ENCODE data around the gene LRBA.

Gene LRBA

DNA sequence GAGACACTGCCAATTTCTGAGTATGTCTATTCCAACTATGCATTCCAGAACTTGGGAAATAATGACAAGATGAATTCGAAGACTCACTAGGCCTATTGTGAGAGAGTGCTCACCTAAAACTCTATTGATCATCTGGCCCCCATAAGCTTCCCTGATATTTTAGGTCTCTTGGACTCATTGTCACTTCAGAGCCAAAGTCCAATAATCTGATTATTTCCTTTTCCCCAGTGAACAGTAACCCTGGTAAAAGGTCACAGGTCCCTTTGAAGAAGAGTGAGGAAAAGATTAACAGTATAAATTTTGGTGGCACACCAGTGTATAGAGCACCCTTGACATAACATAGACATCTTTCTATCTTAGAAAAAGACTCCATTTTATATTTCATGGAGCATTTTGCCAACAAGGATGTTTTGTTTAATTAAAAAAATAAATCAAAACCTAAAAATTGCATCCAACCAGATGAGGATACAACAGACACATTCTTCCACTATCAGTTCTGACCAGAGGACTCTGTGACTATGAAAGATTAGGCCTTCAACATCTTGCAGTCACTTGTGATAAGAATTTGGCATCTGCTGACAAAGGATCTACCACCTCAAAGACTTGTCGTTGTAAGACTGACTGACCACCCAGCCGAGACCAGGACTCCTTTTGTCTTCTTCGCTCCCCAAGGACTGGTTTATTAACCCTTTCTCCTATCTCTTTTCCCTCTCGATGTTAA lies 241.2 kb downstream of the LRBA start:
- Histone ChIP-seq H3K27me3 (ENCODE audit: control insufficient read depth in 1 of 2, insufficient read depth in 1 of 2, low read length in 2 of 2) (no peaks in the 10 kb centered on the region), H3K79me1 (replicated peaks; ENCODE audit: low read length, poor library complexity, severe bottlenecking) (no peaks in the 10 kb centered on the region), H2BK15ac (ENCODE audit: low read depth, poor library complexity, severe bottlenecking) (no peak overlapping the region), H3K23ac (ENCODE audit: low read length in 2 of 2) (no peak overlapping the region), H3K9me3 (ENCODE audit: control insufficient read depth, low read length) (no peaks in the 10 kb centered on the region), H3K36me3 (ENCODE audit: control insufficient read depth in 1 of 2, insufficient read depth in 2 of 2, low read depth in 1 of 2, low read length in 2 of 2) (peaks cover 0 to 3% of the 10 kb centered on the region in 2 experiments), H2BK12ac (ENCODE audit: low read length in 2 of 2) (no peak overlapping the region), H3K27ac (ENCODE audit: low read length, poor library complexity, severe bottlenecking) (no peak overlapping the region), H3K4ac (ENCODE audit: low read depth in 1 of 2, low read length in 2 of 2) (no peak overlapping the region), H2AFZ (ENCODE audit: low read depth, low read length) (no peak overlapping the region), H3K9ac (ENCODE audit: low read length) (no peak overlapping the region), H2BK5ac (ENCODE audit: low read depth, low read length, poor library complexity, severe bottlenecking) (no peak overlapping the region), H3K18ac (ENCODE audit: low read depth in 1 of 2, low read length in 2 of 2) (no peak overlapping the region), H3K4me2 (ENCODE audit: low read length, poor library complexity, severe bottlenecking) (no peak overlapping the region), H4K8ac (ENCODE audit: low read length) (no peak overlapping the region), H3K4me3 (ENCODE audit: insufficient read depth in 1 of 2, low read depth in 1 of 2, low read length in 2 of 2) (no peak overlapping the region), H2AK5ac (ENCODE audit: low read length, severe bottlenecking) (no peak overlapping the region), H3K4me1 (ENCODE audit: control insufficient read depth, insufficient read depth, low read depth, low read length) (no peaks in the 10 kb centered on the region), H2BK120ac (ENCODE audit: low read depth, low read length) (no peak overlapping the region), H4K91ac (ENCODE audit: low read length) (no peak overlapping the region), H3K14ac (ENCODE audit: low read length in 2 of 2) (no peak overlapping the region)
- DNase-seq: no peak
- 60% methylated on average over 2 of the region's 5 CpGs for WGBS

DNA sequence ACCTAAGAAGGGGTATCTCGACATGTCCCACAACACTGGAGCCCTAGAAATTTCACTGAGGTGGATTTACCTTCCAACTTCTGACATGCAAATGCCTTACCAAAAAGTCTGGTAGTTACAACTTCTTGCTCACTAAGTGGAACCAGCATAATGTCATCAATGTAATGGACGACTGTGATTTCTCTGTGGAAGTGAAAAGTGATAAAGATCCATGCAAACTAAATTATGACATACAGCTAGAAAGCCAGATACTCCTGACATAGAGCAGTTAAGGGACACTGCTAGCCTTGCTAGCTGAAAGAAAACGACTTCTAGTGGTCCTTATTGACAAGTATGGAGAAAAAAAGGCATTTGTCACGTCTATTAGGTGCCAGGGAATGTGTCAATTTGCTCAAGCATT lies 242.1 kb downstream of the LRBA start:
- Histone ChIP-seq H2BK15ac (ENCODE audit: low read depth, poor library complexity, severe bottlenecking) (no peak overlapping the region), H2AK5ac (ENCODE audit: low read length, severe bottlenecking) (no peak overlapping the region), H3K9ac (ENCODE audit: low read length) (no peak overlapping the region), H3K27me3 (ENCODE audit: control insufficient read depth in 1 of 2, insufficient read depth in 1 of 2, low read length in 2 of 2) (no peaks in the 10 kb centered on the region), H3K18ac (ENCODE audit: low read depth in 1 of 2, low read length in 2 of 2) (no peak overlapping the region), H3K23ac (ENCODE audit: low read length in 2 of 2) (no peak overlapping the region), H3K27ac (ENCODE audit: low read length, poor library complexity, severe bottlenecking) (no peak overlapping the region), H4K8ac (ENCODE audit: low read length) (no peak overlapping the region), H3K4me2 (ENCODE audit: low read length, poor library complexity, severe bottlenecking) (no peak overlapping the region), H3K4ac (ENCODE audit: low read depth in 1 of 2, low read length in 2 of 2) (no peak overlapping the region), H2BK5ac (ENCODE audit: low read depth, low read length, poor library complexity, severe bottlenecking) (no peak overlapping the region), H3K36me3 (ENCODE audit: control insufficient read depth in 1 of 2, insufficient read depth in 2 of 2, low read depth in 1 of 2, low read length in 2 of 2) (peaks cover 0 to 3% of the 10 kb centered on the region in 2 experiments), H2AFZ (ENCODE audit: low read depth, low read length) (no peak overlapping the region), H3K4me3 (ENCODE audit: insufficient read depth in 1 of 2, low read depth in 1 of 2, low read length in 2 of 2) (no peak overlapping the region), H3K79me1 (replicated peaks; ENCODE audit: low read length, poor library complexity, severe bottlenecking) (no peaks in the 10 kb centered on the region), H3K9me3 (ENCODE audit: control insufficient read depth, low read length) (no peaks in the 10 kb centered on the region), H3K4me1 (ENCODE audit: control insufficient read depth, insufficient read depth, low read depth, low read length) (peaks cover 1% of the 10 kb centered on the region), H2BK12ac (ENCODE audit: low read length in 2 of 2) (no peak overlapping the region), H4K91ac (ENCODE audit: low read length) (no peak overlapping the region), H3K14ac (ENCODE audit: low read length in 2 of 2) (no peak overlapping the region), H2BK120ac (ENCODE audit: low read depth, low read length) (no peak overlapping the region)
- no peak for DNase-seq
- 94% methylated on average over 3 of the region's 4 CpGs for WGBS

DNA sequence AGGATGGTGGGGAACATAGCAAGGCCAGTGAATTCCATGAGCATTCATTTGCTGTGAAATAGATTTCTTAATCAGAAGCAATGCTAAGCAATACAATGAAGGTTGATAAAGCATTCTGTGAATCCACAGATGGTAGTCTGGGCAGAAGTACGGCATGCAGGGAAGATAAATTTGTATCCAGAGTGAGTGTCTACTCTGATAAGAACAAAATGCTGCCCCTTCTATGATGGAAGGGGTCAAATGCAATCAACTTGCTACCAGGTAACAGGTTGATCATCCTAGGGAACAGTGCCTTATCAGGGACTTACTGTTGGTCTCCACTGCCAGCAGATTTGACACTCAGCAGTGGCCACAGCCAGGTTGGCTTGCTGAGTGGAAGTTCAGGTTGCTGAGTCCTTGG lies 243.7 kb downstream of the LRBA start:
- DNase-seq: no peak
- H4K91ac ChIP-seq (ENCODE audit: low read length): no peak overlapping the region
- H3K4me1 ChIP-seq (ENCODE audit: control insufficient read depth, insufficient read depth, low read depth, low read length): peaks cover 1% of the 10 kb centered on the region
- H3K27ac ChIP-seq (ENCODE audit: low read length, poor library complexity, severe bottlenecking): no peak overlapping the region
- no peak overlapping the region for H3K4me3 ChIP-seq (ENCODE audit: insufficient read depth in 1 of 2, low read depth in 1 of 2, low read length in 2 of 2)
- peaks cover 0 to 3% of the 10 kb centered on the region in 2 experiments for H3K36me3 ChIP-seq (ENCODE audit: control insufficient read depth in 1 of 2, insufficient read depth in 2 of 2, low read depth in 1 of 2, low read length in 2 of 2)
- no peak overlapping the region for H3K23ac ChIP-seq (ENCODE audit: low read length in 2 of 2)
- H2BK12ac ChIP-seq (ENCODE audit: low read length in 2 of 2): no peak overlapping the region
- H3K9me3 ChIP-seq (ENCODE audit: control insufficient read depth, low read length): no peaks in the 10 kb centered on the region
- H3K9ac ChIP-seq (ENCODE audit: low read length): no peak overlapping the region
- no peak overlapping the region for H3K4me2 ChIP-seq (ENCODE audit: low read length, poor library complexity, severe bottlenecking)
- H2AFZ ChIP-seq (ENCODE audit: low read depth, low read length): no peak overlapping the region
- no peak overlapping the region for H3K4ac ChIP-seq (ENCODE audit: low read depth in 1 of 2, low read length in 2 of 2)
- no peak overlapping the region for H2BK15ac ChIP-seq (ENCODE audit: low read depth, poor library complexity, severe bottlenecking)
- no peak overlapping the region for H3K18ac ChIP-seq (ENCODE audit: low read depth in 1 of 2, low read length in 2 of 2)
- H3K14ac ChIP-seq (ENCODE audit: low read length in 2 of 2): no peak overlapping the region
- H3K79me1 ChIP-seq (replicated peaks; ENCODE audit: low read length, poor library complexity, severe bottlenecking): no peaks in the 10 kb centered on the region
- H2AK5ac ChIP-seq (ENCODE audit: low read length, severe bottlenecking): no peak overlapping the region
- H3K27me3 ChIP-seq (ENCODE audit: control insufficient read depth in 1 of 2, insufficient read depth in 1 of 2, low read length in 2 of 2): no peaks in the 10 kb centered on the region
- H2BK5ac ChIP-seq (ENCODE audit: low read depth, low read length, poor library complexity, severe bottlenecking): no peak overlapping the region
- H2BK120ac ChIP-seq (ENCODE audit: low read depth, low read length): no peak overlapping the region
- no peak overlapping the region for H4K8ac ChIP-seq (ENCODE audit: low read length)
- WGBS: 100% methylated on average over 1 of the region's 1 CpG

DNA sequence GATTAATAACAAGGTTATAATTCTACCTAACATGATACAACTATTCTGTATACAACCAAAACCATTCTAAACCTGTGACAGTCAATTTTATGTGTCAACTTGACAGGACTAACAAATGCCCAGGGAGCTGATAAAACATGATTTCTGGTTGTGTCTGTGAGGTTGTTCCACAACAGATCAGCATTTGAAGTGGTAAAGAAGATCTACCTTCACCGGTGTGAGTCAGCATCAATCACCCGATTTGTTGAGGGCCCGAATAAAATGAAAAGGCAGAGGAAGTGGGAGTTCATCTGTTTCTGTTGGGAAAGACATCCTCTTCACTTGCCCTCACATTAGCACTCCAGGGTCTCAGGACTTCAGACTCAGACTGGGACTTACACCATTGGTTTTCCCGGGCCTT lies 245.2 kb downstream of the LRBA start:
- H3K9me3 ChIP-seq (ENCODE audit: control insufficient read depth, low read length): no peaks in the 10 kb centered on the region
- H2BK120ac ChIP-seq (ENCODE audit: low read depth, low read length): no peak overlapping the region
- H3K9ac ChIP-seq (ENCODE audit: low read length): no peak overlapping the region
- H2AFZ ChIP-seq (ENCODE audit: low read depth, low read length): no peak overlapping the region
- no peak overlapping the region for H3K4me3 ChIP-seq (ENCODE audit: insufficient read depth in 1 of 2, low read depth in 1 of 2, low read length in 2 of 2)
- peaks cover 1% of the 10 kb centered on the region for H3K4me1 ChIP-seq (ENCODE audit: control insufficient read depth, insufficient read depth, low read depth, low read length)
- DNase-seq: no peak
- no peak overlapping the region for H3K23ac ChIP-seq (ENCODE audit: low read length in 2 of 2)
- no peak overlapping the region for H2BK12ac ChIP-seq (ENCODE audit: low read length in 2 of 2)
- H3K36me3 ChIP-seq (ENCODE audit: control insufficient read depth in 1 of 2, insufficient read depth in 2 of 2, low read depth in 1 of 2, low read length in 2 of 2): peaks cover 0 to 3% of the 10 kb centered on the region in 2 experiments
- no peak overlapping the region for H2BK5ac ChIP-seq (ENCODE audit: low read depth, low read length, poor library complexity, severe bottlenecking)
- H4K91ac ChIP-seq (ENCODE audit: low read length): no peak overlapping the region
- 58% methylated on average over 4 of the region's 4 CpGs for WGBS
- H3K27me3 ChIP-seq (ENCODE audit: control insufficient read depth in 1 of 2, insufficient read depth in 1 of 2, low read length in 2 of 2): no peaks in the 10 kb centered on the region
- no peak overlapping the region for H3K14ac ChIP-seq (ENCODE audit: low read length in 2 of 2)
- no peak overlapping the region for H3K18ac ChIP-seq (ENCODE audit: low read depth in 1 of 2, low read length in 2 of 2)
- H3K4ac ChIP-seq (ENCODE audit: low read depth in 1 of 2, low read length in 2 of 2): no peak overlapping the region
- no peaks in the 10 kb centered on the region for H3K79me1 ChIP-seq (replicated peaks; ENCODE audit: low read length, poor library complexity, severe bottlenecking)
- H2AK5ac ChIP-seq (ENCODE audit: low read length, severe bottlenecking): no peak overlapping the region
- no peak overlapping the region for H3K27ac ChIP-seq (ENCODE audit: low read length, poor library complexity, severe bottlenecking)
- H3K4me2 ChIP-seq (ENCODE audit: low read length, poor library complexity, severe bottlenecking): no peak overlapping the region
- no peak overlapping the region for H4K8ac ChIP-seq (ENCODE audit: low read length)
- H2BK15ac ChIP-seq (ENCODE audit: low read depth, poor library complexity, severe bottlenecking): no peak overlapping the region
